GM12878 (cell line): ENCODE results near the gene IQCC.

Source experiments
- CHD4 ChIP-seq: fragments of 200-600 bp; sonication (generic); IDR thresholded peaks from 2 replicates; pipeline ENCODE4 v1.6.1; 2016; ENCODE audit warnings: mild to moderate bottlenecking
- CTCF ChIP-seq, 3 experiments: IDR thresholded peaks in 2 of 3; conservative IDR thresholded peaks in 1 of 3; 2 replicates each; pipeline ENCODE4 v1.5.1; 2011; ENCODE audit warnings: low read depth in 3 of 3, low read length in 3 of 3, mild to moderate bottlenecking in 3 of 3, control low read depth in 2 of 3, moderate library complexity in 2 of 3, inconsistent platforms in 1 of 3, mixed read lengths in 1 of 3; ENCODE audit not compliant: control insufficient read depth in 2 of 3, insufficient read depth in 1 of 3; ENCODE audit errors: extremely low read depth in 1 of 3
- REST ChIP-seq: IDR thresholded peaks from 2 replicates; pipeline ENCODE4 v1.6.1; 2012; ENCODE audit warnings: mild to moderate bottlenecking, low read depth, low read length

GRCh38 chr1:32186491-32186890 lies 19.0 kb upstream of the IQCC start:
- no peak for TF ChIP-seq CTCF (IDR thresholded peaks at IDR 0.05 in 2 of 3, conservative IDR thresholded peaks at IDR 0.05 in 1 of 3; ENCODE audit: control insufficient read depth in 2 of 3, extremely low read depth in 1 of 3, insufficient read depth in 1 of 3, low read depth in 3 of 3, low read length in 3 of 3)
- TF ChIP-seq REST: no peak
- no peak for TF ChIP-seq CHD4
